Epithelial cell of esophagus (primary cell): Measurements from ENCODE around the gene FHIT.
A peak's percentile ranks its signal among the peaks of the same experiment; 100 is the strongest.
"Not testable (repeated sequence)": the region's sequence is repeated elsewhere in the genome, so short reads cannot be mapped to it uniquely, and the experiment has no call there.

Source experiments
- DNase-seq: peaks from one replicate; pipeline ENCODE4 v3.0.0; 2010; ENCODE audit warnings: low read depth
- H3K4me3 ChIP-seq: 2 replicates; pipeline ENCODE4 v1.5.1; 2011; ENCODE audit warnings: mild to moderate bottlenecking, low read length, control low read depth
- TF ChIP-seq, protein P1 (sequence below): IDR thresholded peaks from 2 replicates; pipeline ENCODE4 v1.5.1; 2011; ENCODE audit warnings: low read depth, mild to moderate bottlenecking, low read length, control low read depth, inconsistent platforms; ENCODE audit not compliant: insufficient read depth; ENCODE audit errors: missing control alignments

The FHIT gene

DNA sequence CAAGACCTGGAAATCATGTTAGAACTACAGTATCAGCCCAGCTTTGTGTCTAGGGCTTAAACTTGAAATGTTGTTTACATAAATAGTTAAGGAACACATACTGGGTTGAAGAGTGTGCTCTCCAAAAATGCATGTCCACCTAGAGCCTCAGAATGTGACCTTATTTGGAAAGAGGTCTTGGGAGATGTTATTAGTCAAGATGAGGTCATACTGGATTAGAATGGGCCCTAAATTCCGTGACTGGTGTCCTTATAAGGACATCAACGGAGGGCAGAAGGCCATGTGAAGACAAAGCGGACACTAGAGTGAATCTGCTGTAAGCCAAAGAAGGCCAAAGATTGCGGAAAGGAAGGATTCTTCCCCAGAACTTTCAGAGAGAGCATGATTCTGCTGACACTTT, 1442.2 kb downstream of the FHIT start:
- DNase-seq: peak; percentile 20
- TF ChIP-seq, protein P1, sequence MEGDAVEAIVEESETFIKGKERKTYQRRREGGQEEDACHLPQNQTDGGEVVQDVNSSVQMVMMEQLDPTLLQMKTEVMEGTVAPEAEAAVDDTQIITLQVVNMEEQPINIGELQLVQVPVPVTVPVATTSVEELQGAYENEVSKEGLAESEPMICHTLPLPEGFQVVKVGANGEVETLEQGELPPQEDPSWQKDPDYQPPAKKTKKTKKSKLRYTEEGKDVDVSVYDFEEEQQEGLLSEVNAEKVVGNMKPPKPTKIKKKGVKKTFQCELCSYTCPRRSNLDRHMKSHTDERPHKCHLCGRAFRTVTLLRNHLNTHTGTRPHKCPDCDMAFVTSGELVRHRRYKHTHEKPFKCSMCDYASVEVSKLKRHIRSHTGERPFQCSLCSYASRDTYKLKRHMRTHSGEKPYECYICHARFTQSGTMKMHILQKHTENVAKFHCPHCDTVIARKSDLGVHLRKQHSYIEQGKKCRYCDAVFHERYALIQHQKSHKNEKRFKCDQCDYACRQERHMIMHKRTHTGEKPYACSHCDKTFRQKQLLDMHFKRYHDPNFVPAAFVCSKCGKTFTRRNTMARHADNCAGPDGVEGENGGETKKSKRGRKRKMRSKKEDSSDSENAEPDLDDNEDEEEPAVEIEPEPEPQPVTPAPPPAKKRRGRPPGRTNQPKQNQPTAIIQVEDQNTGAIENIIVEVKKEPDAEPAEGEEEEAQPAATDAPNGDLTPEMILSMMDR: no peak
- no peak overlapping the region for H3K4me3 ChIP-seq

DNA sequence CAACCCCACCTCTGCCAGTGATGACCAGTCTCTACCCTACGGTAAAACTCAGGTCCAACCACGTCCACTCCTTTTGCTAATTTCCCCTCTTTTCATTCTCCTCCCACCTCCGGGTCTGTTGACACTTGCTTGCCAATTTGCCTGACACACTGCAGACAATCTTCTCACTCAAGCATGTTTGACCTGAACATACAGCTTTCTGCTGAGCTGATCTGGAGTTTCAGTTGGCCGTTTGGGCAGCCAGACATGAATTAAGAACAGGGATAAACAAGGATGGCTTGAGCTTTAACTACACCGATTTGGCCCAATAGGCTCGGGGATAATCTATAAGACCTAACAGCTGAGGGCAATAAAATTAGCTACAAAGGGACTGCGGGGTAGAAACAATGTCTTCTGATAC, 1442.8 kb downstream of the FHIT start:
- DNase-seq: no peak
- TF ChIP-seq, protein P1: no peak
- no peak overlapping the region for H3K4me3 ChIP-seq

DNA sequence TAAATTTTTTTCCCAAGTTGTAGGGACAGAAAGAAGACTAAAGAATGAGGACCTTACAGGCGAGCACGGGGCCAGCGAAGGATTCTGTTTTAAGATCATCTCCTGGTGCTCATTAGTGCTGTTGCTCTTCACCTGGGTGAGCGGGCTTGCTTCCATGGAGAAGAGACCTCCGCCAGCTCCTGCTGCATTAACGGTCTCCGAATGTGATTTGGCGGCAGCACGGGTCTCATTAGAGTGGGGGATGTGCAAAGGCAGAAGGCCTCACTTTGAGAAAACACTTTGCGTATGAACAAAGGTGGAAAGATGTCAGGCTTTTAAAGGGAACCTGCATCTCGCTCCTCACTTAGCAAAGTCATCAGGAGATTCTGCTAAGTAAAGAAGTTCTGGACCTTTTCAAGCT, 1448.0 kb downstream of the FHIT start:
- DNase-seq: no peak
- H3K4me3 ChIP-seq: no peak overlapping the region
- TF ChIP-seq, protein P1: no peak

DNA sequence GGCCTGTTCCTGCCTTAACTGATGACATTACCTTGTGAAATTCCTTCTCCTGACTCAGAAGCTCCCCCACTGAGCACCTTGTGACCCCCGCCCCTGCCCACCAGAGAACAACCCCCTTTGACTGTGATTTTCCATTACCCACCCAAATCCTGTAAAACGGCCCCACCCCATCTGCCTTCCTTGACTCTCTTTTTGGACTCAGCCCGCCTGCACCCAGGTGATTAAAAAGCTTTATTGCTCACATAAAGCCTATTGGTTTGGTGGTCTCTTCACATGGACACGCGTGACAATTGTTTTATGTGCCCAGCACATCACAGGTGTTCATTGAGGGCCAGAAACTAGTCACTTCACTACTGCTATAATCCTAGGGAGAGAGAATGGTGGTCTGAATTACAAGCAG, 1448.8 kb downstream of the FHIT start:
- H3K4me3 ChIP-seq, DNase-seq: not testable (repeated sequence)

DNA sequence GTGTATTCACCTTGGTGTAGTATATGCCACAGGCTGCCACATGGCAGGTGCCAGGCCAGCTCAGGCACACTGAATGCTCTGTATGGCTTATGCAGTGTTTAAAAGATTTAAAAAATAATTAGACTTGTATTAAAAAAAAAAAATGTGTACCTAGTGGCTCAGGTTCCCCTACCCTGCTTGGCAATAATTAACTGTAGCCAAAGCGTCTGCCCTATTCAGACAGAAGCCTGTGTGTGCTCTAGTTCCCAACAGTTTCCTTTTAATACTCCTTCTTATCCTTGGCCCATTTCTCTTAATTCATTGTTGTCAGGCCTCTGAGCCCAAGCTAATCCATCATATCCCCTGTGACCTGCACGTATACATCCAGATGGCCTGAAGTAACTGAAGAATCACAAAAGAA, 1449.2 kb downstream of the FHIT start:
- TF ChIP-seq, protein P1: no peak
- no peak overlapping the region for H3K4me3 ChIP-seq
- DNase-seq: no peak

DNA sequence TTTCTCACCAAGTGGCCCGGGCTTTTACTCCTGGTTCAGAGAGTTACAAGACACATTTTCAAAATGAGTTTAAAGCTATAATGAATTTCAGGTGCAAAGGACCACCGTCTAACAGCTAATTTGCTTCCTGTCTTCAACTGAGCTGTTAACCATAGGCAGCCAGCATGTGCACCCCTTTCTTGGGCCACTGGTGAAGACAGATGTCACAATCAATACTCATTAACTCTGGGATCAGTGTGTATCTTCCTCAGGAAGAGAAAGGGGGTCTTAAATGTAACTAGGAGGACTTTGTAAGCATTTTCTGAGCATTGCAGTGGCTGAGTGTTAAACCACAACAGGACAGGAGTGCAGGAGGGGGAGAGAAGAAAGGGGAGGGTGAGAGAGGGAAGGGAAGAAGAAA, 1450.8 kb downstream of the FHIT start:
- H3K4me3 ChIP-seq: no peak overlapping the region
- no peak for DNase-seq
- TF ChIP-seq, protein P1: no peak

DNA sequence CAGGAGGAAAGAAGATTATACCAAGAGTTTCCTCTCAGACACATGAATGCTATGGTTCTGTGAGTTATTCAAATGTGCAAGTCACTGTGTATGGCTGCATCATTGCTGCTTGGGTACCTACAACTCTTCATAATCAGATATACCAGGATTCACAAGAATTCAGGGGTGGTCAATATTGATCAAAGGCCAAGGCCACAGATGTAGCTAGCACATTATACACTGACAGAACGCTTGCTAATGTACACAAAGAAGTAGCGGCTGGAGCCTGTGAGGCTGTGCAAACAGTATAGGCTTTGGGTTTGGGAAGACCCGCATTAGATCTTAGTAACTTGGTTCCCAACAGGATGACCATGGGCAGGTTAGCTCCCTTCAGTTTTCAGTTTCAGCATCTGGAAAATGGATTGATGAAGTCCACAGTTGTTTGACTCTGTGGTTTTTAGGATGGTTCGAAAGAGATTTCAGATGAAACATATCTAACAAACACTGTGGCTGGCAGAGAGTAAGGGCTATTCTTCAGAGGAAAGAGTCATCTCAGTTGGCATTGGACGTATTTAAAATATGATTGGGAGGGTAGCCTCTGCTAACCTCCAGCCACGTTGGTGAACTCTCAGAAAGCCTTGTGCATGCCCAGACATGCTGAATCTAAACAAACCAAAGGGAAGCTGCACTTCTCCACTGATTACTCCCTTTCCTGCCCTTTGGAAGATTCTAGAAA, 1452.7 kb downstream of the FHIT start:
- TF ChIP-seq, protein P1: no peak
- DNase-seq: peak; percentile 41
- no peak overlapping the region for H3K4me3 ChIP-seq
